Limb (tissue), 2 donors: ENCODE data around the gene NUP85.
A peak's percentile ranks its signal among the peaks of the same experiment; 100 is the strongest.
"Not testable (repeated sequence)": the region's sequence is repeated elsewhere in the genome, so short reads cannot be mapped to it uniquely, and the experiment has no call there.

ENCODE experiments used
- DNase-seq, 2 donors: peaks; one replicate each; pipeline ENCODE4 v3.0.0-alpha.2; 2016; ENCODE audit errors: extremely low spot score in 2 of 2

Gene NUP85

DNA sequence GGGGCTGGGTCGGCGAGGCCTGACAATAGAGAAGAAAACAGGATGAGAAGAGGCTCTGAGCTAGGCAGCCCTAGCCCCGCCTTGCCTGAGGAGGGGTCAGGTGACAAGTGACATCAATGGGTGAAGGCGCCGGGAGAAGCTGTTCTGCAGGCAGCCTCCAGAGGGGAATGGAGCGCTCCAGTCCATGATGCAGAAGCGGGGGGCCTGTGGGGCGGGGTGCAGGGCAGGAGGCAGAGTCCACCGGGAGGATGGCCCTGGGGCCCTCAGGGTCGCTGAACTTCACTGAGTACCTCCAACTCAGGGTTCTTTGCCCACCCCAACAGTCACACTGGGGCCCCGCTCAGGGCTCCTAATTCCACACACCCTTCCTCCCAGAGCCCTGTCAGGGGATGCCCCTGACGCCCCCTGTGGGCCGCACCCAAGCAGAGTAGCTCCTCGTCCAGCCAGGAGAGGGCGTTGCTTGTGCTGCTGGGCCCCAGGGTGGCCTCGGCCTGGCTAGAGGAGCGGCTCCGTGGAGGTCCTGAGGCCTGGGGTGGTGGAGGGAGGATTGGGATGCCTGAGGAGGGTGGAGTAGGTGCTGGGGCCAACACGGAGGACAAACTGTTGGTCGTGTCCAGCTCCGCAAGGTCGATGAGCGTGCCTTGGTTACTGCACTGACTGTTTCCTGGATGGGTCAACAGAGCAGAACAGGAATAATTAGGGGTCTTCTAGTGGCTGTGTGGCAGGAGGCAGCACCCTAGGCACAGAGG is 35.1 kb downstream of the NUP85 start:
- peak in 1 of 2 donors; percentile 50 for DNase-seq

DNA sequence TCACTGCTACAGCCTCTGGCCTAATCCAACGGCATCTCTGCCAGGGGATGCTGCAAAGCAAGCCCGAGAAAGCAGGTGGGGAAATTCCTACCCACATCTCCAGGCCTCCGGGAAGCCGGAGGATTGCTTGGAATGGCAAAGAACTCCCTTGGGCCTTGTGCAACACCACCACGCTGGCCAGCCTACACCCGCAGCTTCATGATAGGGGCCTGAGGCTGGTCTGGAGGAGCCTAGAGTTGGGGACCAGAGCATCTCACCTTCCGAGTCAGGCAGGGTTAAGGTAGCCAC is 35.6 kb downstream of the NUP85 start:
- no peak for DNase-seq

DNA sequence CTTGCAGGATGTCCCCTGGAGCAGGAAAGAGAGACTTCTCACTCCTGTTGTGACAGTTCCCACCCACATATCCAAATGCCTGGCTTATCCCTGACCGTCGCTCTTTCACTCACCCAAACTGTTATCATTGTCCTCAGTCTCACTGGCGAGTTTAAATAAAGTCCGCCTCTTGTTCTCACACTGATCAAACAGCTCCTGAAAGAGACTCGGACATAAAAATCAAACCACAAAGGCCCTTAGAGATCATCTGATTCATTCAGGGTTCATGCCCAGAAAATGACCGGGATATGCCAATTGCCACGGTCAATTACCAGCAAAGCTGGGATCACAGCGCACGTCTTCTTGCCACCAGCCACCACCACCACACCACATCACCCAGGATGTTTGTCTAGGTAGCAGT is 36.0 kb downstream of the NUP85 start:
- DNase-seq, result no peak

DNA sequence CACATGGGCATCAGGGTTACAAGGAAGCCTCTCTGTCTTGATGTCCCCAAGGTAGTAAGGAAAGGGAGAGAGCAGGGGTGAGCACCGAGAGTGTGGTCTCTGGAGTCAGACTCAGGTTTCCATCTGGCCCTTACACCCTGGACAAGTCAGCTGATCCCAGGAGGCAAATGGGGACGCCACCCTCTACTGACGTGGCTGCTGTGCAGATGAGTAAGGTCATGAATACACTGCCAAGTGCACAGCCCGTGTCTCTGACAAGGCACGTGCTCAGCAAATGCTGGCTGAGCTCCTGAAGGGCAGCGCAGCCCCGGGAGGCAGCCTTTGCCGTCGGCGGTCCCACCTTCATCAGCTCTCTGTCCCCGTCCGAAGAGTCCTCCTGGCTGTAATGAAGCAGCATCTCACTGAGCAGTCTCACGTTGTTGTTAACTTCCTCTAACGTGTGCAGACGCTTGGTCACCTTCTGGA is 36.5 kb downstream of the NUP85 start:
- no peak for DNase-seq

GRCh38 chr17:75242461-75243042 is 37.1 kb downstream of the NUP85 start:
- no peak for DNase-seq

GRCh38 chr17:75244133-75244866 is 38.8 kb downstream of the NUP85 start:
- no peak for DNase-seq

- no peak for DNase-seq
These were observed 39.5 kb downstream of the NUP85 start for GRCh38 chr17:75245011-75245410.

GRCh38 chr17:75246404-75246803 is 40.9 kb downstream of the NUP85 start:
- DNase-seq, result no peak

DNA sequence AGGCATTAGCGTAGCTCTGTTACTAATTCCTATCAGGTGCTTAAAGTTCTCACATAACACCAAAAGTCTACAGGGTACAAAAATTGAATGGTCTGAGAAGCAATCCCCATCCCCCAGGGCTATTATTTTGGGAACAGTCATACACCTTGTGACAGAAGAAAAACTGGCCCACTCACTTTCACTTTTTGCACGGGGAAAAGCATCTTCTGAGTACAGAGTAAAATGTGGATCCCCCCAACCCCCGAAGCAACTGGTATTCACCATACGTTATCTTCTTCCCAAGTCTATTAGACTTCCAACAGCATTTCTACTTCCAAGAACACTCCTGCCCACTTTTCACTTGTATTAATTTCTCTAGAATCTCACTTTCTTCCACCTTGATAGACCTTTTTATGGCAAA is 44.1 kb downstream of the NUP85 start:
- no peak for DNase-seq

DNA sequence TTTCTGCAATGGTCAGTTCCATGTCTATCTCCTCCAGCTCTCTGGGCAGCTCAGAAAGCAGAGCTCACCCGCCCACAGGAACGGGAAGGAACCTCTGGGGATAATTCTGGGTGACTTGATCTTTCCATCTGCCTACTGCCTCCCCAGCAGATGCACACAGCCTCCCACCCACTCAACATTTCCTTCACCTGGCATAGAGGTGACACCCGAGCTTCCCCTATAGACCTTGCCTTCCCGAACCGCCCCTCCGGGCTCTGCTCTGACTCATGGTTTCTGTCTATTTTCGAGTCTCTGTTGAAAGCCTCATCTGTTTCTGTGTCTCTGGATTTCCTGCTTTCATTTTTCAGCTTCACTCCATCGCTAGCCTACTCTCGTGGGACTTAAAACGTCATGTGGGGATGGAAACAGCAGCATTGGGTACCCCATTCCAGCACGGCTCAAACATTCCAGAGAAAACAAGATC is 44.6 kb downstream of the NUP85 start:
- DNase-seq, result no peak

GRCh38 chr17:75252039-75252816 is 46.7 kb downstream of the NUP85 start:
- no peak for DNase-seq

- DNase-seq, result not testable (repeated sequence)
These were observed 50.6 kb downstream of the NUP85 start for GRCh38 chr17:75255954-75256698.

DNA sequence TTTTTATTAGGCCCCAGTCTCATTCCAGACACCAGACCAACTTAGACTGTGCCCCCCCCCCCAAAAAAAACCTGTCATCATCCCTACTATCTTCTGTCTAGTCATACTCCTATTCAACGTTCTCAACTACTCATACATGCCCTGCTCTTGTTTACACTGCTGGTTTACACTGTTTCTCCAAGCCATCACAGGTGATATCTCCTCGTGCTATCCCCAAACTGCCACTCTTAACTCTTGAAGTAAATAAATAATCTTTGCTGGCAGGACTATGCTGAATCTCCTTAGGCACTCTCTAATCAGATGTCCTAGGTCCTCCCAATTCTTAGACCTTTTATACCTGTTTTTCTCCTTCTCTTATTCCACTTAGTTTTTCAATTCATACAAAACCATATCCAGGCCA is 51.7 kb downstream of the NUP85 start:
- DNase-seq, result not testable (repeated sequence)

GRCh38 chr17:75260641-75261335 is 55.3 kb downstream of the NUP85 start:
- DNase-seq, result no peak

GRCh38 chr17:75261336-75262111 is 56.0 kb downstream of the NUP85 start, which contains the start of the genes GGA3 and MRPS7:
GGA3 (minus strand) TSS chr17:75261606; CDS start chr17:75261587, 19 bp downstream.
MRPS7 (plus strand) TSS chr17:75261879; CDS start chr17:75261901, 22 bp downstream.
- peak; percentile 96 to 98 for DNase-seq

DNA sequence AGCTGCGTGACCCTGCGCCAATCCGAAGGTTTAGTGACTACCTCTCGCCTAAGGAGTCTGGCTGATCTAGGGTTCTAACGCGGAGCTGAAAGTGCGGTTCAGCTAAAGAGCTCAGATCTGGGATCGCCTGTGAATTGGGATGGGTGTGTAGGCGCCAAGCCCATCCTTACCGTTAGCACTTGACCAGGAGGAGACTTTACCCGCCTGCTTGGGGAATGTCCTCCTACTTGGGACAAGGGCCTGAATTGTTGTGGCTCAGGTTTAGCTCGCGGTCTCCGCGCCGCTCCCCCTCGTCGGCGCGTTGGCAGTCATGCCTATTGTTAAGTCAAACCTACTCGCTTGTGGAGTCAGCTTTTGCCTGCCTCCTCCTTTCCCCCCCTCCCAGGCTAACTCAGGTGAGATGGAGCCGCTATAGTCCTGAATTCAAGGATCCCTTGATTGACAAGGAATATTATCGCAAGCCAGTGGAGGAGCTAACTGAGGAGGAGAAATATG is 56.7 kb downstream of the NUP85 start:
- DNase-seq, result no peak

DNA sequence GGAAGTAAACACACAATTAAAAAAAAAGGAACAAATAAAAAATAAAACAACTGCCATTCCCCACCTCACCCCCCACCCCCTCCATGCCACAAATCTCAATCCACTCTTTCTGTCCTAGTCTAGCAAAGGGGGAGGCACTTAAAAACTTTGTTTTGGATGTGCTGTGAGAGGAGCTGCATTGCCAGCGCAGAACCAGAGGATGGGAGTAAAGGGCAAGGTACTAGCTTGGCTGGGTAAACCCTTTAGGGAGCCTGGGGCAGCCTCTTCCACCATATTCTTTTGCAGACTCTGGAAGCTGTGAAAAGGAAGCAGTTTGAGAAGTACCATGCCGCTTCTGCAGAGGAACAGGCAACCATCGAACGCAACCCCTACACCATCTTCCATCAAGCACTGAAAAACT is 57.6 kb downstream of the NUP85 start:
- no peak for DNase-seq

- DNase-seq, result no peak
These were observed 60.3 kb downstream of the NUP85 start for GRCh38 chr17:75265614-75266315.
